DOHH2 (cell line): ENCODE measurements around the gene OR5H2.

ENCODE experiments used
- H3F3A ChIP-seq: fragments of 200-600 bp; sonication (generic), shearing (Covaris generic); 2 replicates; pipeline ENCODE4 v1.6.0; 2016; ENCODE audit warnings: antibody characterized with exemption, mild to moderate bottlenecking; ENCODE audit not compliant: control insufficient read depth, insufficient read depth
- H3K27ac ChIP-seq: fragments of 200-600 bp; sonication (generic); 2 replicates; pipeline ENCODE4 v1.5.1; 2014; ENCODE audit warnings: low read depth, mild to moderate bottlenecking, low read length, moderate library complexity
- H3K27me3 ChIP-seq: fragments of 200-600 bp; sonication (generic); 2 replicates; pipeline ENCODE4 v1.6.1; 2014; ENCODE audit warnings: mild to moderate bottlenecking, low read length, mixed read lengths; ENCODE audit not compliant: control insufficient read depth
- H3K36me3 ChIP-seq: fragments of 200-600 bp; sonication (generic); 2 replicates; pipeline ENCODE4 v1.6.1; 2014; ENCODE audit warnings: mild to moderate bottlenecking, low read length, moderate library complexity, mixed read lengths; ENCODE audit not compliant: control insufficient read depth
- H3K4me1 ChIP-seq: fragments of 200-600 bp; sonication (generic); 2 replicates; pipeline ENCODE4 v1.6.1; 2014; ENCODE audit warnings: mild to moderate bottlenecking, low read length, mixed read lengths; ENCODE audit not compliant: control insufficient read depth
- H3K4me2 ChIP-seq: fragments of 200-600 bp; sonication (generic); 2 replicates; pipeline ENCODE4 v1.6.0; 2014; ENCODE audit warnings: mild to moderate bottlenecking, low read length, moderate library complexity
- H3K4me3 ChIP-seq: fragments of 200-600 bp; sonication (generic); 2 replicates; pipeline ENCODE4 v1.5.1; 2014; ENCODE audit warnings: mild to moderate bottlenecking, low read length, mixed read lengths
- H3K79me2 ChIP-seq: fragments of 200-600 bp; sonication (generic); 2 replicates; pipeline ENCODE4 v1.6.1; 2014; ENCODE audit warnings: mild to moderate bottlenecking, low read length, mixed read lengths; ENCODE audit not compliant: control insufficient read depth
- H3K9me2 ChIP-seq: fragments of 200-600 bp; sonication (generic); replicated peaks from 2 replicates; pipeline ENCODE4 v1.6.1; 2014; ENCODE audit warnings: mild to moderate bottlenecking, low read length, mixed read lengths; ENCODE audit not compliant: control insufficient read depth
- H3K9me3 ChIP-seq: fragments of 200-600 bp; sonication (generic); 2 replicates; pipeline ENCODE4 v1.6.1; 2014; ENCODE audit warnings: antibody characterized with exemption, low read length, mixed read lengths; ENCODE audit not compliant: control insufficient read depth, insufficient read depth
- H4K20me1 ChIP-seq: fragments of 200-600 bp; sonication (generic); 2 replicates; pipeline ENCODE4 v1.6.0; 2014; ENCODE audit warnings: low read depth, mild to moderate bottlenecking, antibody characterized with exemption, low read length, moderate library complexity; ENCODE audit not compliant: control insufficient read depth, insufficient read depth
- CTCF ChIP-seq: fragments of 200-600 bp; sonication (generic); IDR thresholded peaks from one replicate; pipeline ENCODE4 v1.5.1; 2014; ENCODE audit warnings: antibody characterized with exemption, mild to moderate bottlenecking, low read depth, low read length; ENCODE audit not compliant: poor library complexity, severe bottlenecking
- EZH2phosphoT487 ChIP-seq: fragments of 200-600 bp; sonication (generic); IDR thresholded peaks from 2 replicates; pipeline ENCODE4 v1.6.1; 2017; ENCODE audit warnings: borderline replicate concordance, mild to moderate bottlenecking, antibody characterized with exemption, low read length, moderate library complexity, mixed read lengths

Gene OR5H2

GRCh38 chr3:98325055-98325454, 42.8 kb downstream of the OR5H2 start:
- H3K9me2 ChIP-seq, result no peaks in the 10 kb centered on the region
- no peaks in the 10 kb centered on the region for H4K20me1 ChIP-seq
- no peaks in the 10 kb centered on the region for H3K79me2 ChIP-seq
- TF ChIP-seq EZH2phosphoT487, result no peak
- no peak for TF ChIP-seq CTCF
- H3F3A ChIP-seq, result no peaks in the 10 kb centered on the region
- no peak overlapping the region for H3K4me2 ChIP-seq
- peaks cover 3% of the 10 kb centered on the region; the same call in 1 of the 2 replicates for H3K27me3 ChIP-seq
- no peak overlapping the region for H3K27ac ChIP-seq
- no peaks in the 10 kb centered on the region for H3K9me3 ChIP-seq
- H3K4me1 ChIP-seq, result no peaks in the 10 kb centered on the region
- no peak overlapping the region for H3K4me3 ChIP-seq
- H3K36me3 ChIP-seq, result no peaks in the 10 kb centered on the region

GRCh38 chr3:98326105-98326893, 44.0 kb downstream of the OR5H2 start:
- no peaks in the 10 kb centered on the region for H3K36me3 ChIP-seq
- no peaks in the 10 kb centered on the region for H3K9me2 ChIP-seq
- H3K27ac ChIP-seq, result no peak overlapping the region
- peaks cover 6% of the 10 kb centered on the region for H3K27me3 ChIP-seq
- no peaks in the 10 kb centered on the region for H3K9me3 ChIP-seq
- no peak overlapping the region for H3K4me2 ChIP-seq
- no peaks in the 10 kb centered on the region for H3F3A ChIP-seq
- no peak overlapping the region for H3K4me3 ChIP-seq
- no peaks in the 10 kb centered on the region for H4K20me1 ChIP-seq
- no peaks in the 10 kb centered on the region for H3K79me2 ChIP-seq
- H3K4me1 ChIP-seq, result no peaks in the 10 kb centered on the region
- TF ChIP-seq CTCF (no peak), EZH2phosphoT487 (no peak)

GRCh38 chr3:98326945-98327344, 44.6 kb downstream of the OR5H2 start:
- Histone ChIP-seq H3K36me3 (no peaks in the 10 kb centered on the region), H3K4me2 (no peak overlapping the region), H4K20me1 (no peaks in the 10 kb centered on the region), H3K79me2 (no peaks in the 10 kb centered on the region), H3K9me3 (no peaks in the 10 kb centered on the region), H3K4me1 (no peaks in the 10 kb centered on the region), H3K27ac (no peak overlapping the region), H3F3A (no peaks in the 10 kb centered on the region), H3K4me3 (no peak overlapping the region), H3K9me2 (no peaks in the 10 kb centered on the region), H3K27me3 (peaks cover 8% of the 10 kb centered on the region)
- TF ChIP-seq EZH2phosphoT487 (no peak), CTCF (no peak)
